GM18498 (cell line): ENCODE data around the gene MT1HL1.
A peak's percentile ranks its signal among the peaks of the same experiment; 100 is the strongest.

Experiments
- ATAC-seq: cut with Tn5 transposase; IDR thresholded peaks from one replicate; pipeline ENCODE4 v1.9.1; 2021; ENCODE audit warnings: mild to moderate bottlenecking, moderate library complexity; ENCODE audit not compliant: unreplicated experiment

Gene MT1HL1

GRCh38 chr1:237004116-237004515 is at the start of gene MT1HL1:
TSS of gene MT1HL1 (minus strand) at chr1:237004441. CDS start at chr1:237004372, 69 bp downstream.
- no peak for ATAC-seq

GRCh38 chr1:237050915-237051314 is 46.7 kb upstream of the MT1HL1 start:
- ATAC-seq, result no peak

GRCh38 chr1:237050185-237050584 is 45.9 kb upstream of the MT1HL1 start:
- ATAC-seq, result no peak

GRCh38 chr1:237048803-237049202 is 44.6 kb upstream of the MT1HL1 start:
- ATAC-seq, result no peak

- no peak for ATAC-seq
Measured at GRCh38 chr1:237045278-237046016, 41.2 kb upstream of the MT1HL1 start.

GRCh38 chr1:237043846-237044636 is 39.8 kb upstream of the MT1HL1 start:
- ATAC-seq, result no peak

- ATAC-seq, result no peak
Measured at GRCh38 chr1:237042892-237043576, 38.8 kb upstream of the MT1HL1 start.

GRCh38 chr1:237042526-237042891 is 38.3 kb upstream of the MT1HL1 start:
- ATAC-seq, result no peak

GRCh38 chr1:237041795-237042525 is 37.7 kb upstream of the MT1HL1 start, which contains the start of gene RYR2:
TSS of gene RYR2 (plus strand) at chr1:237042184. CDS start at chr1:237042522, 338 bp downstream.
- ATAC-seq, result no peak

- ATAC-seq, result no peak
Measured at GRCh38 chr1:237041461-237041794, 37.2 kb upstream of the MT1HL1 start.

GRCh38 chr1:237040823-237041222 is 36.6 kb upstream of the MT1HL1 start:
- no peak for ATAC-seq

GRCh38 chr1:237038211-237038610 is 34.0 kb upstream of the MT1HL1 start:
- ATAC-seq, result no peak

GRCh38 chr1:237035759-237036158 is 31.5 kb upstream of the MT1HL1 start:
- no peak for ATAC-seq

- ATAC-seq, result no peak
Measured at GRCh38 chr1:237033804-237034203, 29.6 kb upstream of the MT1HL1 start.

- no peak for ATAC-seq
Measured at GRCh38 chr1:237033061-237033460, 28.8 kb upstream of the MT1HL1 start.

- ATAC-seq, result peak; percentile 93
Measured at GRCh38 chr1:237032029-237032428, 27.8 kb upstream of the MT1HL1 start.

GRCh38 chr1:237031480-237031879 is 27.2 kb upstream of the MT1HL1 start:
- ATAC-seq, result no peak

- no peak for ATAC-seq
Measured at GRCh38 chr1:237029850-237030535, 25.8 kb upstream of the MT1HL1 start.

- no peak for ATAC-seq
Measured at GRCh38 chr1:237029240-237029639, 25.0 kb upstream of the MT1HL1 start.

- no peak for ATAC-seq
Measured at GRCh38 chr1:237025358-237026074, 21.3 kb upstream of the MT1HL1 start.
